HG02970 (cell line): ENCODE data around the gene YWHAH.

ENCODE experiments used
- ATAC-seq: cut with Tn5 transposase; IDR thresholded peaks from one replicate; pipeline ENCODE4 v1.9.1; 2021; ENCODE audit warnings: mild to moderate bottlenecking, moderate library complexity, moderate number of reproducible peaks; ENCODE audit not compliant: unreplicated experiment, low FRiP score

The YWHAH gene

GRCh38 chr22:31947296-31947695 is 3.0 kb downstream of the YWHAH start:
- ATAC-seq = no peak

GRCh38 chr22:31948002-31948401 is 3.7 kb downstream of the YWHAH start:
- no peak for ATAC-seq

GRCh38 chr22:31950226-31950625 is 5.9 kb downstream of the YWHAH start:
- no peak for ATAC-seq

GRCh38 chr22:31951194-31952093 is 7.1 kb downstream of the YWHAH start:
- ATAC-seq = no peak

- no peak for ATAC-seq
Measured at GRCh38 chr22:31952094-31952401, 7.7 kb downstream of the YWHAH start.

GRCh38 chr22:31952472-31952871 is 8.1 kb downstream of the YWHAH start:
- no peak for ATAC-seq

- no peak for ATAC-seq
Measured at GRCh38 chr22:31953261-31953660, 8.9 kb downstream of the YWHAH start.

GRCh38 chr22:31954535-31955523 is 10.5 kb downstream of the YWHAH start:
- no peak for ATAC-seq

- no peak for ATAC-seq
Measured at GRCh38 chr22:31956360-31956759, 12.0 kb downstream of the YWHAH start.

GRCh38 chr22:31957970-31958594 is 13.7 kb downstream of the YWHAH start:
- no peak for ATAC-seq

- ATAC-seq = no peak
Measured at GRCh38 chr22:31958625-31959239, 14.4 kb downstream of the YWHAH start.

GRCh38 chr22:31960767-31961166 is 16.4 kb downstream of the YWHAH start:
- ATAC-seq = no peak

- ATAC-seq = no peak
Measured at GRCh38 chr22:31962387-31963125, 18.2 kb downstream of the YWHAH start.

- no peak for ATAC-seq
Measured at GRCh38 chr22:31968022-31968421, 23.7 kb downstream of the YWHAH start.

- ATAC-seq = peak; percentile 42
Measured at GRCh38 chr22:31969789-31970489, 25.6 kb downstream of the YWHAH start.

- peak; percentile 67 for ATAC-seq
Measured at GRCh38 chr22:31970490-31971444, 26.4 kb downstream of the YWHAH start.

- no peak for ATAC-seq
Measured at GRCh38 chr22:31972180-31972579, 27.8 kb downstream of the YWHAH start.

GRCh38 chr22:31973739-31974138 is 29.4 kb downstream of the YWHAH start:
- no peak for ATAC-seq
